Progenitor cell of endocrine pancreas (in vitro differentiated cells): ENCODE results near the gene DRGX. TPM values are rescaled to one million over a fixed set of nuclear protein-coding genes. Genes with fewer than 3 reads are reported as not detected.
A peak's percentile ranks its signal among the peaks of the same experiment; 100 is the strongest.

Source experiments
- DNase-seq: peaks from one replicate; pipeline ENCODE4 v3.0.0; 2021; ENCODE audit warnings: low spot score; ENCODE audit not compliant: unreplicated experiment
- H3K27ac Mint-ChIP-seq: 2 replicates; pipeline ENCODE4 v1.8.0; 2021; ENCODE audit warnings: mild to moderate bottlenecking, moderate library complexity, mixed read lengths
- H3K27me3 Mint-ChIP-seq: 2 replicates; pipeline ENCODE4 v1.8.0; 2021; ENCODE audit warnings: mixed read lengths
- H3K36me3 Mint-ChIP-seq: 2 replicates; pipeline ENCODE4 v1.8.0; 2022; ENCODE audit warnings: mixed read lengths; ENCODE audit not compliant: insufficient read depth
- H3K4me1 Mint-ChIP-seq: 2 replicates; pipeline ENCODE4 v1.8.0; 2021; ENCODE audit warnings: low read depth, mixed read lengths
- H3K4me3 Mint-ChIP-seq: 2 replicates; pipeline ENCODE4 v1.8.0; 2021; ENCODE audit warnings: low read depth, mild to moderate bottlenecking, moderate library complexity, mixed read lengths
- H3K9me3 Mint-ChIP-seq: 2 replicates; pipeline ENCODE4 v1.8.0; 2021; ENCODE audit warnings: low read depth, mixed read lengths
- total RNA-seq: library from RNA; stranded (reverse); gene quantifications from 2 replicates; pipeline ENCODE4 v1.2.1, GENCODE V29; 2021
- TF ChIP-seq, protein P1 (sequence below): fragments of 200-600 bp; sonication (generic); IDR thresholded peaks from one replicate; pipeline ENCODE4 v1.5.0; 2021; ENCODE audit warnings: antibody characterized with exemption, mild to moderate bottlenecking; ENCODE audit not compliant: unreplicated experiment

The DRGX gene
- total RNA-seq, 1 donor from 2014 or later, result not detected

DNA sequence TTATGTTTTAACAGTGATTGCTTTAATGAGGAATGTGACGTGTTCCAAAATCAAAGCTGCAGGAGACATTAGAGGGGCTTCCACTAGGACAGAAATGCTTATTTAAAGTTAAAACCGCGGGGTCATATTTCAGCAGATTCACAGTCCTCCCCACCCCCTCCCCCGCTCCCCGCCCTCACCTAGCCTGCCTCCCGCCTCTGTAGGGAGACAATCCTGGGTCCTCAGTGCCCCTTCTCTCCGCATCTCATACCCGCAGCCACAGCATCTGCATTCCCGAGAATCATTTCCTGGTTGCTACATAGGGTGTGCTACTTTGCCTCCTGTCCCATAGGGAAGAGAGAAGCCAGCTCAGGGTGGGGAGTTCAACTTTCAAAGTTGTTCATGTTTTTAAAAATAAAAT lies 3.1 kb upstream of the DRGX start:
- TF ChIP-seq, protein P1, sequence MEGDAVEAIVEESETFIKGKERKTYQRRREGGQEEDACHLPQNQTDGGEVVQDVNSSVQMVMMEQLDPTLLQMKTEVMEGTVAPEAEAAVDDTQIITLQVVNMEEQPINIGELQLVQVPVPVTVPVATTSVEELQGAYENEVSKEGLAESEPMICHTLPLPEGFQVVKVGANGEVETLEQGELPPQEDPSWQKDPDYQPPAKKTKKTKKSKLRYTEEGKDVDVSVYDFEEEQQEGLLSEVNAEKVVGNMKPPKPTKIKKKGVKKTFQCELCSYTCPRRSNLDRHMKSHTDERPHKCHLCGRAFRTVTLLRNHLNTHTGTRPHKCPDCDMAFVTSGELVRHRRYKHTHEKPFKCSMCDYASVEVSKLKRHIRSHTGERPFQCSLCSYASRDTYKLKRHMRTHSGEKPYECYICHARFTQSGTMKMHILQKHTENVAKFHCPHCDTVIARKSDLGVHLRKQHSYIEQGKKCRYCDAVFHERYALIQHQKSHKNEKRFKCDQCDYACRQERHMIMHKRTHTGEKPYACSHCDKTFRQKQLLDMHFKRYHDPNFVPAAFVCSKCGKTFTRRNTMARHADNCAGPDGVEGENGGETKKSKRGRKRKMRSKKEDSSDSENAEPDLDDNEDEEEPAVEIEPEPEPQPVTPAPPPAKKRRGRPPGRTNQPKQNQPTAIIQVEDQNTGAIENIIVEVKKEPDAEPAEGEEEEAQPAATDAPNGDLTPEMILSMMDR, result no peak
- no peaks in the 10 kb centered on the region for H3K36me3 Mint-ChIP-seq
- no peak overlapping the region for H3K4me3 Mint-ChIP-seq
- no peak for DNase-seq
- no peaks in the 10 kb centered on the region for H3K9me3 Mint-ChIP-seq
- peaks cover 93% of the 10 kb centered on the region for H3K27me3 Mint-ChIP-seq
- H3K4me1 Mint-ChIP-seq, result no peaks in the 10 kb centered on the region
- no peak overlapping the region for H3K27ac Mint-ChIP-seq

DNA sequence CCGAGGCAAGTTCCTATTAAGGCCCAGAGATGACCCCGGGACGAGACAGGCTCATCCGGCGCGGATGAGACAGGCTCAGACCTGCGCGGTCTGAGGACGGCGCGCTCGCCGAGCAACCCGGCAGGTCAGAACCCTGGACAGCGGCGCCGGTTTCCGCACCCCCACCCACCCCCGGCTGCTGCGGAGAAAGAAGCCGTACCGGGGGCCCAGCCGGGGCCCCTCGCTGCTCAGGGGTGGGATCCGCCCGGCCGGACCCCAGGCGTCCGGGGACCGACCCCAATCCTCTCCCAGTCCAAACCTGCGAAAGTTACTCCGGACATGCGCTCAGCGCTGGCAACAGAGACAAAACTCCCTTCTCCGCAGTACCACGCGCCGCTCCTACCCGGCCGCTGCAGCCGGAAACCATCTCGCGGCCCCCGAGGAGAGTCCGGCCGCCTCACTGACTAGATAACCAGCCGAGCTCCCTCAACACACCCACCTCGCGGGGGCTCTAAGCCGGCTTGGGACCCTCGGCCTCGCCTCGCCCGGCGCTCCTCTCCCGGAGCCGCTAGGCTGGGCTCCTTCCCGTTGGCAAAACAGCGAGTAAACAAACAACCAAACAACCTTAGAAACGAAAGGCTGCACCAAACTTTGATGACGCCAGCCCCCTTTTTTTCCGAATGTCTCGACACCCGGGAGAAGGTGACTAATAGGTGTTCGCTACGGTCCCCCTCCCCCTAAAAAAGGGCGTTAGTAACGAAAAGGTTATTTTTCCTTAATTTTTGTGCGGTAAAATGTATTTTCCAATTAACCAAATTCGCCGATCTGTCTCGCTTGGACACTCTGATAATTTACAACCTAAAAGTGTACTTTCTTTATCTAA lies 2.3 kb upstream of the DRGX start:
- no peaks in the 10 kb centered on the region for H3K36me3 Mint-ChIP-seq
- TF ChIP-seq, protein P1, result no peak
- peak; percentile 56 for DNase-seq
- no peak overlapping the region for H3K27ac Mint-ChIP-seq
- H3K9me3 Mint-ChIP-seq, result no peaks in the 10 kb centered on the region
- peaks cover 93% of the 10 kb centered on the region for H3K27me3 Mint-ChIP-seq
- no peaks in the 10 kb centered on the region for H3K4me1 Mint-ChIP-seq
- H3K4me3 Mint-ChIP-seq, result peak overlapping the region; percentile 49

DNA sequence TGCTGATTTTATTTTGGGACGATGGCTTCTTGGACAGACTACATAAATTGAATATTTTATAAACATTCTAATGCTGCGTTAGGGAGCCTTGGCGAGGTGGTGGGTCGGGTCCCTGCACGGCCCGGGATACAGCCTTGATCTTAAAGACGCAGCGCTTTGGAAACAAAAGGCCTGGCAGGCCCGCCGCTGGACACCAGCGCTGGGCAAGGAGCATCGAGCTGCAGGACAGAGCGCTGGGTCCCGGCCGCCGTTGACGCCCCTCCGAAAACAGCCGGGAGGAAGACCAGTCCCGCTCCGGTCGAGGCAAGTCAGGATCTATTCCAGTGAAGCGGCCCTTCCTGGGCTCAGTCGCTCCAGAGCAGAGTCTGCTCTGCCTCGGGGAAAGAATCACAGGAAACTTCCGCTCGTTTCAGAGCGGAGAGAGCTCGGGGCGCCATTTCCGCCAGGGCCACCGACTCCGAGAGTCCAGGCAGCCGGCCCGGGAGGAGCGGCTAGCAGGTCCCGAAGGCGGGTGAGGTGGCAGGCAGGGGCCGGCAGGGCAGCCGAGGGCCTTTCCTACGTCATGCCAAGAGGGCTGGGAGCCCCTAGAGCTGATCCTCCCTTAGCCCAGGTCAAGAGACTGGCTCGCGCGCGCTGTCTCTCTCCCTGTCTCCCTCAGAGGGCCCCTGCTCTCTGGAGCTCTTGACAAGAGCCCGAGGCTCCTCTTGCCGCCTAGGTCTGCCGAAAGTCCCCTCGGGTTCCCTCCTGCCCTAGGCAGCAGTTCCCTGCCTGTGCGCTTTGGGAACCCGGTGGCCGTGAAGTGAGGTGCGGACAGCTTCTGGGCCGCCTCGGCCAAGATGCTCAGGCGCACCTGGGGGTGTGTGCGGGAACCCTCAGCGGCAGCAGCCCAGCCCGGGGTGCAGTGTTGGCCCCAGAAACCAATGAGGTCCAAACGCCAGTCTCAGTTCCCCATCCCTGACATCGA lies 1.4 kb upstream of the DRGX start:
- Mint-ChIP-seq H3K27me3 (peaks cover 92% of the 10 kb centered on the region), H3K4me3 (peak overlapping the region; percentile 26), H3K9me3 (no peaks in the 10 kb centered on the region), H3K4me1 (no peaks in the 10 kb centered on the region), H3K36me3 (no peaks in the 10 kb centered on the region), H3K27ac (no peak overlapping the region)
- TF ChIP-seq, protein P1, result no peak
- no peak for DNase-seq

DNA sequence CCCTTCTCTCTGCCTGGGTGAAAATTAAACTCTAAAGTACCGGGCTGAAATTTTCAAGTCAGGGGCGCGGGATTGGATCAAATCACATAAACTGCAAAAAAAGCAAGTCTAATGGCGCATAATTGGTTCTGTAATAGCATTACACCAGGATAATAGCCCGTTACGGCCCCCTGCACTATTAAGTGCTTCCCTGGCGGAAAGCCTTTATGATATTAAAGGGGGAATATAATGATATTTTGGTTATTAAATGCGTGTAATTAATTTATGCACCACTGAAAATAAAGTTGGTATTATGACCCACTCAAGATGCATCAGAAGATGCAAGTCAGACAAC lies 744 bp upstream of the DRGX start:
- Mint-ChIP-seq H3K4me3 (no peak overlapping the region), H3K36me3 (no peaks in the 10 kb centered on the region), H3K27ac (no peak overlapping the region), H3K4me1 (no peaks in the 10 kb centered on the region), H3K9me3 (no peaks in the 10 kb centered on the region), H3K27me3 (peaks cover 92% of the 10 kb centered on the region)
- no peak for DNase-seq
- TF ChIP-seq, protein P1, result no peak
